Activated CD8-positive, alpha-beta memory T cell treated with anti-CD3 and anti-CD28 coated beads for 24 hours (primary cell): ENCODE results near the gene CACNA1I.
"Not testable (repeated sequence)": the region's sequence is repeated elsewhere in the genome, so short reads cannot be mapped to it uniquely, and the experiment has no call there.

Experiments
- DNase-seq: peaks from one replicate; pipeline ENCODE4 v3.0.0-alpha.2; 2020

CACNA1I gene

GRCh38 chr22:39722501-39722900 lies 151.9 kb downstream of the CACNA1I start:
- DNase-seq, result no peak

GRCh38 chr22:39723463-39723862 lies 152.9 kb downstream of the CACNA1I start:
- no peak for DNase-seq

- DNase-seq, result no peak
These were observed 153.4 kb downstream of the CACNA1I start for GRCh38 chr22:39723899-39724351.

- no peak for DNase-seq
These were observed 153.8 kb downstream of the CACNA1I start for GRCh38 chr22:39724390-39724789.

- no peak for DNase-seq
These were observed 154.3 kb downstream of the CACNA1I start for GRCh38 chr22:39724857-39725256.

- no peak for DNase-seq
These were observed 154.9 kb downstream of the CACNA1I start for GRCh38 chr22:39725351-39726035.

- no peak for DNase-seq
These were observed 157.0 kb downstream of the CACNA1I start for GRCh38 chr22:39727541-39727940.

- peak; percentile 40 for DNase-seq
These were observed 157.8 kb downstream of the CACNA1I start for GRCh38 chr22:39728236-39728860.

GRCh38 chr22:39729141-39729934 lies 158.8 kb downstream of the CACNA1I start:
- no peak for DNase-seq

GRCh38 chr22:39731481-39731880 lies 160.9 kb downstream of the CACNA1I start:
- DNase-seq, result no peak

GRCh38 chr22:39731881-39732555 lies 161.5 kb downstream of the CACNA1I start:
- no peak for DNase-seq

- DNase-seq, result no peak
These were observed 162.1 kb downstream of the CACNA1I start for GRCh38 chr22:39732625-39733024.

GRCh38 chr22:39733191-39733590 lies 162.6 kb downstream of the CACNA1I start:
- DNase-seq, result no peak

GRCh38 chr22:39734046-39734445 lies 163.5 kb downstream of the CACNA1I start:
- DNase-seq, result not testable (repeated sequence)

- no peak for DNase-seq
These were observed 164.3 kb downstream of the CACNA1I start for GRCh38 chr22:39734866-39735265.

GRCh38 chr22:39735776-39736175 lies 165.2 kb downstream of the CACNA1I start:
- no peak for DNase-seq

GRCh38 chr22:39738746-39739145 lies 168.2 kb downstream of the CACNA1I start:
- DNase-seq, result no peak
